Large intestine (tissue), 3 donors: ENCODE data around the gene B3GNT3. TPM values are rescaled to one million over a fixed set of nuclear protein-coding genes. Genes with fewer than 3 reads are reported as not detected.
A peak's percentile ranks its signal among the peaks of the same experiment; 100 is the strongest.

ENCODE experiments used
- DNase-seq, 2 donors: peaks; one replicate each; pipeline versions ENCODE4 v3.0.0 to v3.0.0-alpha.2; 2013
- H3K27ac ChIP-seq: one replicate; pipeline ENCODE4 v1.5.1; 2013; ENCODE audit warnings: low read length
- H3K27me3 ChIP-seq: 2 replicates; pipeline ENCODE4 v1.6.1; 2013; ENCODE audit warnings: low read length; ENCODE audit not compliant: control insufficient read depth, insufficient read depth
- H3K36me3 ChIP-seq: 2 replicates; pipeline ENCODE4 v1.6.1; 2013; ENCODE audit warnings: low read length; ENCODE audit not compliant: control insufficient read depth, insufficient read depth
- H3K4me1 ChIP-seq: one replicate; pipeline ENCODE4 v1.6.1; 2013; ENCODE audit warnings: low read length; ENCODE audit not compliant: control insufficient read depth, insufficient read depth
- H3K4me3 ChIP-seq: one replicate; pipeline ENCODE4 v1.5.1; 2013; ENCODE audit warnings: low read length
- H3K9me3 ChIP-seq: one replicate; pipeline ENCODE4 v1.6.1; 2013; ENCODE audit warnings: mild to moderate bottlenecking, low read depth, low read length, moderate library complexity; ENCODE audit not compliant: control insufficient read depth
- WGBS: methylation state at CpG from one replicate; pipeline ENCODE4 v1.1.5; 2013; ENCODE audit warnings: low lambda C conversion rate; ENCODE audit not compliant: insufficient coverage; 5-methylcytosine and 5-hydroxymethylcytosine counted together
- polyA plus RNA-seq: library from polyadenylated mRNA; unstranded; fragments of 120-200 nt; gene quantifications from one replicate; pipeline ENCODE4 v1.2.1, GENCODE V29; 2013

Gene B3GNT3
- polyA plus RNA-seq, 1 donor: 91.7 TPM

GRCh38 chr19:17753976-17754375 is 41.0 kb upstream of the B3GNT3 start:
- Histone ChIP-seq H3K4me1 (no peaks in the 10 kb centered on the region), H3K9me3 (no peaks in the 10 kb centered on the region), H3K4me3 (no peak overlapping the region), H3K36me3 (no peaks in the 10 kb centered on the region), H3K27ac (no peak overlapping the region), H3K27me3 (no peaks in the 10 kb centered on the region)
- WGBS: no CpG with 5 or more reads among the region's 9 CpGs
- DNase-seq: no peak

DNA sequence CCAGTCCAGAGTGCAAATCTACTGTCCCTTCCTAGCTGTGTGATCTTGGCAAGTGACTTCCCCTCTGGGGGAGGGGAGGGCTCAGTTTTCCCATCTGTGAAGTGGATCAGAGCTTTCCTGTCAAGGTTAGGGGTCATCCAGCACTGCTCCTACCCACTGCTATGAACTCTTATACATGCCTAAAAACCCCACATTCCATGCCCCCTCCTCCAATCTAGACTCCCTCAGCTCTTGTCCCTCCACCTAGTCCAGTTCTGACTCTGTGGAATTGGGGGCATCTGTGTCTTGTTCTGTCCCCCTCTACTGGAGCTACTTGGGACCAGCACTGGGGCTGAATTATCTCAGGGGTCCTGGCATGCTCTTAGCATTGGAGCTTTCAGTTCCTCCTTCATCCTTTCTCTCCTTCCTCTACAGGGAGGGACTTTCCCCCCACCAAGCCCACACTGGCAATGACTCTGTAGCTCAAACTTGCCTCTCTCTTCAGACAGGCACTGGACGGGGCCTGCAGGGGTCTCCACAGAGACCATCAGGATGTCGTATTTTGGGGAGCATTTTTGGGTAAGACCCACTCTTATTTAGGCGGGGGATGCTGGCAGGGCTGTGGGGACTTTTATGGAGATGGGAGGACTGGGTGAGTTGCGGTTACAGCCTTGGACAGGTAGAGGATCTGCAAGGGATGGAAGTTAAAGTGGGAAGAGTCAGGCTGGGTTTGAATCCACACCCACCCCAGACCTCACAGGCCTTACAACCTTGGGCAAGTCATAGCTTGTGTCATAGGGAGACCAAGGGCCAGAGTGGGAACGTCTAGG is 40.1 kb upstream of the B3GNT3 start:
- no peak overlapping the region for H3K27ac ChIP-seq
- no peaks in the 10 kb centered on the region for H3K9me3 ChIP-seq
- H3K27me3 ChIP-seq: no peaks in the 10 kb centered on the region
- H3K36me3 ChIP-seq: no peaks in the 10 kb centered on the region
- no peak for DNase-seq
- no peak overlapping the region for H3K4me3 ChIP-seq
- no peaks in the 10 kb centered on the region for H3K4me1 ChIP-seq
- WGBS: no CpG with 5 or more reads among the region's 5 CpGs

DNA sequence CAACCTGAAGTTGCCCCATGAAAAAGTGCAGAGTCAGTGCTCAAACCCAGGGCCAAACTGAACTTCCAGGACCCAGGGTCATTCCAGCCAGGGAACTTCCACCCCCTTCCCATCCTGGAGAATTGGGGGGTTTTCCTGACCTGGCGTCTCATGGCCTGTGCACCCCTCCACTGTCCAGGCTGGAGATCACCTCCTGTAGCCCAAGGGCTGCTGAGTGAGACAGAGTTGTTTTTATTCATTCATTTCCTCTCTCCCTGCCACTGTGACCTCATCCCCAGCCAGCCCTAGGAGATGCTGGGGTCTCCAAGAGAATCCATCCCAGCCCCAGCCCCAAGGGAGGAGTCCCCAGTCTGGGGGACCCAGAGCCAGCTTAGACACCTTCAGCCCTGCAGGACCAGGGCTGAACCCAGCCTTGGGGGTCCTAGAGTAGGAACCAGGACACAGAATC is 39.5 kb upstream of the B3GNT3 start:
- Histone ChIP-seq H3K9me3 (no peaks in the 10 kb centered on the region), H3K27me3 (no peaks in the 10 kb centered on the region), H3K4me1 (no peaks in the 10 kb centered on the region), H3K27ac (no peak overlapping the region), H3K36me3 (no peaks in the 10 kb centered on the region), H3K4me3 (no peak overlapping the region)
- no peak for DNase-seq
- WGBS: no CpG with 5 or more reads among the region's 1 CpG

DNA sequence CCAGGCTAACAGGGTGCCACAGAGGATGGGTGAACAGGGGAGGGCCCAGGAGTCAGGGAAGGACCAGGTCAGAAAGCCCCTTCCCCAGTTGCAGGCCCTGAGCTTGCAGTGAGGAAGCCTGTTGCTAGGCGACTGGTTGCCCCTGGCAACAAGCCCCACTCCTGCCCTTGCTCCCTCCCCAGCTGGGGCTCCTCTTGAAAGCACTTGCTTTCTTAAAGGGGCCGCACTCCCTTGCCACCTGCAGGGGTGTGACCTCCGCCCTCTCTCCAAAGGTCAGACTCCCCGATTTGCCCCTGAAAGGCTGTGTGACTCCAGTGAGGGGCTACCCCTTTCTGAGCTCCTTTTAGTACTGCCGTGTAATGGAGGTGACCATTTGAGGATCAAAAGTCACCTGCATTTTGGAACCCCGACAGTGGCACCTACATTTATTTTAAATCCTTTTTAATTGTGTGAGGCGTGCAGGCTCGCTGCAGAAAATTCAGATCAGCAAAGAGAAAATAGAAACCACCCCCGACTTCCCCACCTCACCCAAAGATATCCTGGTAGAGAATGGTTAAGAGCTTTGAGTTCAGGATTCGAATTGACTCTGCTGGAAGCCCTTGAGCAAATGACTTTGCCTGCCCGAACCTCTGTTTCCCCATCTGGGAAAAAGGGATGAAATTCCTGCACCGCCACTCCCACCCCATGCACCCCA is 38.8 kb upstream of the B3GNT3 start:
- no peak overlapping the region for H3K4me3 ChIP-seq
- no peak for DNase-seq

GRCh38 chr19:17757125-17757524 is 37.8 kb upstream of the B3GNT3 start:
- WGBS: no CpG with 5 or more reads among the region's 9 CpGs
- H3K27ac ChIP-seq: no peak overlapping the region
- H3K27me3 ChIP-seq: no peaks in the 10 kb centered on the region
- H3K9me3 ChIP-seq: no peaks in the 10 kb centered on the region
- no peak for DNase-seq
- H3K36me3 ChIP-seq: no peaks in the 10 kb centered on the region
- H3K4me3 ChIP-seq: no peak overlapping the region
- no peaks in the 10 kb centered on the region for H3K4me1 ChIP-seq

More for the DNA sequence above, 38.8 kb upstream of the B3GNT3 start:
- no peak overlapping the region for H3K27ac ChIP-seq
- H3K27me3 ChIP-seq: no peaks in the 10 kb centered on the region
- no peaks in the 10 kb centered on the region for H3K36me3 ChIP-seq
- WGBS: no CpG with 5 or more reads among the region's 12 CpGs
- H3K4me1 ChIP-seq: no peaks in the 10 kb centered on the region
- no peaks in the 10 kb centered on the region for H3K9me3 ChIP-seq

GRCh38 chr19:17758515-17758914 is 36.4 kb upstream of the B3GNT3 start:
- H3K4me3 ChIP-seq: no peak overlapping the region
- no peaks in the 10 kb centered on the region for H3K27me3 ChIP-seq
- no peaks in the 10 kb centered on the region for H3K36me3 ChIP-seq
- DNase-seq: no peak
- no peak overlapping the region for H3K27ac ChIP-seq
- H3K4me1 ChIP-seq: no peaks in the 10 kb centered on the region
- WGBS: no CpG with 5 or more reads among the region's 5 CpGs
- H3K9me3 ChIP-seq: no peaks in the 10 kb centered on the region

DNA sequence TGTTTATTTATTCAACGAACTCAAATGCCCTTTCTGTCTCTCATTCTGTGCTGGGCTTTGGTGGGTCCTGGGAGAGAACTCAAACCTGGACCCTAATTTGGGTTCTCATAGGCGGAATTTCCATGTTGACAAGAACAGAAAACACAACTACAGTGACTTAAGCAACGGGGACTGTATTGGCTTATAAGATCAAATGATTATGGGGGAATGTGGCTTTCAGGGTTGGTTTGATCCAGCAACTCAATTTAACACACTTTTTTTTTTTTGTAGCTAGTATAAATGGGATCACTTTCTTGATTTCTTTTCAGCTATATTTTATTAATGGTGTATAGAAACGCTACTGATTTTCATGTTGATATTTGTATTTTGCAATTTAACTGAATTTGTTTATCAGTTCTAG is 33.8 kb upstream of the B3GNT3 start:
- H3K36me3 ChIP-seq: no peaks in the 10 kb centered on the region
- H3K27ac ChIP-seq: no peak overlapping the region
- H3K9me3 ChIP-seq: no peaks in the 10 kb centered on the region
- DNase-seq: no peak
- WGBS: 80% methylated on average over 1 of the region's 4 CpGs
- H3K27me3 ChIP-seq: no peaks in the 10 kb centered on the region
- H3K4me3 ChIP-seq: no peak overlapping the region
- peaks cover 4% of the 10 kb centered on the region for H3K4me1 ChIP-seq

GRCh38 chr19:17762505-17763229 is 32.3 kb upstream of the B3GNT3 start:
- Histone ChIP-seq H3K4me3 (no peak overlapping the region), H3K36me3 (no peaks in the 10 kb centered on the region), H3K9me3 (no peaks in the 10 kb centered on the region), H3K27ac (no peak overlapping the region), H3K27me3 (no peaks in the 10 kb centered on the region), H3K4me1 (peaks cover 8% of the 10 kb centered on the region)
- no peak for DNase-seq
- WGBS: no CpG with 5 or more reads among the region's 17 CpGs

GRCh38 chr19:17764348-17764747 is 30.6 kb upstream of the B3GNT3 start:
- Histone ChIP-seq H3K4me3 (no peak overlapping the region), H3K9me3 (no peaks in the 10 kb centered on the region), H3K4me1 (peaks cover 8% of the 10 kb centered on the region), H3K36me3 (no peaks in the 10 kb centered on the region), H3K27ac (no peak overlapping the region), H3K27me3 (no peaks in the 10 kb centered on the region)
- DNase-seq: no peak
- no CpG with 5 or more reads among the region's 7 CpGs for WGBS

DNA sequence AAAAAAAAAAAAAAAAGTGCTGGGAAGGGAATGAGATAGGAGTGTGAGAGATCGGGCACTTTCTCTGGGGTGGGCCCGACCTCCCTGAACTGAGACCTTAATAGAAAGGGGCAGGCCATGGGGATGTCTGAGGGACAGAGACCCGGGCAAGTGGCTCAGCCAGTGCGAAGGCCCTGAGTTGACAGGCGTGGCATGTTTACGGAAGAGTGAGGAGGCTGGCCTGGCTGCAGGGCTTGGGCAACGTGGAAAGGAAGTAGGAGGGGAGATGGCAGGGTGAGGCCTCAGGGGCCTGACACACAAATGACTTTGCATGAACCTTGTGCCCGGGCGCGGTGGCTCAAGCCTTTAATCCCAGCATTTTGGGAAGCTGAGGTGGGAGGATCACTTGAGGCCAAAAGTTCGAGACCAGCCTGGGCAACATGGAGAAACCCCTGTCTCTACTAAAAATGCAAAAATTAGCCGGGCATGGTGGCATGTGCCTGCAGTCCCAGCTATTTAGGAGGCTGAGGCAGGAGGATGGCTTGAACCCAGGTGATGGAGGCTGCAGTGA is 29.8 kb upstream of the B3GNT3 start:
- H3K9me3 ChIP-seq: no peaks in the 10 kb centered on the region
- peaks cover 8% of the 10 kb centered on the region for H3K4me1 ChIP-seq
- H3K36me3 ChIP-seq: no peaks in the 10 kb centered on the region
- no CpG with 5 or more reads among the region's 12 CpGs for WGBS
- H3K4me3 ChIP-seq: no peak overlapping the region
- no peaks in the 10 kb centered on the region for H3K27me3 ChIP-seq
- peak; percentile 63 to 86 for DNase-seq
- H3K27ac ChIP-seq: no peak overlapping the region
